Activated T-helper 17 cell treated with anti-CD3 and anti-CD28 coated beads, Interleukin-2, amount 50 U/mL, for 72 hours (primary cell): ENCODE measurements around the gene GNS. TPM values are rescaled to one million over a fixed set of nuclear protein-coding genes. Genes with fewer than 3 reads are reported as not detected.
"Not testable (repeated sequence)": the region's sequence is repeated elsewhere in the genome, so short reads cannot be mapped to it uniquely, and the experiment has no call there.

Source experiments
- ATAC-seq: fragments of 150-1000 bp; cut with Tn5 transposase; replicated peaks from 2 replicates; pipeline ENCODE4 v1.10.0; 2021; ENCODE audit warnings: mild to moderate bottlenecking, moderate library complexity
- H3K27ac Mint-ChIP-seq: one replicate; pipeline ENCODE4 v1.8.0; 2022; ENCODE audit warnings: mixed read lengths
- H3K27me3 Mint-ChIP-seq: one replicate; pipeline ENCODE4 v1.8.0; 2022; ENCODE audit warnings: mixed read lengths
- H3K36me3 Mint-ChIP-seq: one replicate; pipeline ENCODE4 v1.8.0; 2022; ENCODE audit warnings: low read depth, mild to moderate bottlenecking, mixed read lengths
- H3K4me1 Mint-ChIP-seq: one replicate; pipeline ENCODE4 v1.8.0; 2022; ENCODE audit warnings: mixed read lengths
- H3K4me3 Mint-ChIP-seq: one replicate; pipeline ENCODE4 v1.8.0; 2022; ENCODE audit warnings: mild to moderate bottlenecking, mixed read lengths
- H3K9me3 Mint-ChIP-seq: one replicate; pipeline ENCODE4 v1.8.0; 2022; ENCODE audit warnings: mixed read lengths
- total RNA-seq, 2 donors: library from RNA; stranded (reverse); gene quantifications; one replicate each; pipeline ENCODE4 v1.2.3, GENCODE V29; 2022

Gene GNS
- total RNA-seq, 2 donors from 2014 or later = 26.2 to 29.9 TPM

GRCh38 chr12:64790166-64790565 lies 31.0 kb upstream of the GNS start:
- no peak for ATAC-seq
- Mint-ChIP-seq H3K9me3 (no peaks in the 10 kb centered on the region), H3K27me3 (peaks cover 14% of the 10 kb centered on the region), H3K27ac (no peak overlapping the region), H3K4me1 (no peaks in the 10 kb centered on the region), H3K36me3 (no peaks in the 10 kb centered on the region), H3K4me3 (no peak overlapping the region)

DNA sequence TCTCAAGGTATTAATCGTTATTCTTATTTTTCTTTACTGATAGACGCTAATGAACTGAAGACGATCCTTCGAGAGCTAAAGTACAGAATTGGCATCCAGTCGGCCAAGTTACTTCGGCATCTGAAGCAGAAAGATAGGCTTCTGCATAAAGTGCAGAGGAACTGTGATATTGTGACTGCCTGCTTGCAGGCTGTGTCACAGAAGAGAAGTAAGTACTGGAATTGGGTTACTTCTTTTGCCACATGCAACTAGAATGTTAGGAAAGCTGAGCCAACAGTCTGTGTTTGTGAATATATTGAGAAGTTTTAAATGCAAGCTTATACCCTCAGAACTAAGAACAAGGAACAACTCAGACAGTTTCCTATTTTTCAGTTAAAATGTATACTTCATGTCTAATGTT lies 26.6 kb upstream of the GNS start:
- Mint-ChIP-seq H3K4me3 (no peak overlapping the region), H3K27me3 (peaks cover 35% of the 10 kb centered on the region), H3K36me3 (peaks cover 7% of the 10 kb centered on the region), H3K9me3 (no peaks in the 10 kb centered on the region), H3K4me1 (peaks cover 8% of the 10 kb centered on the region), H3K27ac (no peak overlapping the region)
- no peak for ATAC-seq

DNA sequence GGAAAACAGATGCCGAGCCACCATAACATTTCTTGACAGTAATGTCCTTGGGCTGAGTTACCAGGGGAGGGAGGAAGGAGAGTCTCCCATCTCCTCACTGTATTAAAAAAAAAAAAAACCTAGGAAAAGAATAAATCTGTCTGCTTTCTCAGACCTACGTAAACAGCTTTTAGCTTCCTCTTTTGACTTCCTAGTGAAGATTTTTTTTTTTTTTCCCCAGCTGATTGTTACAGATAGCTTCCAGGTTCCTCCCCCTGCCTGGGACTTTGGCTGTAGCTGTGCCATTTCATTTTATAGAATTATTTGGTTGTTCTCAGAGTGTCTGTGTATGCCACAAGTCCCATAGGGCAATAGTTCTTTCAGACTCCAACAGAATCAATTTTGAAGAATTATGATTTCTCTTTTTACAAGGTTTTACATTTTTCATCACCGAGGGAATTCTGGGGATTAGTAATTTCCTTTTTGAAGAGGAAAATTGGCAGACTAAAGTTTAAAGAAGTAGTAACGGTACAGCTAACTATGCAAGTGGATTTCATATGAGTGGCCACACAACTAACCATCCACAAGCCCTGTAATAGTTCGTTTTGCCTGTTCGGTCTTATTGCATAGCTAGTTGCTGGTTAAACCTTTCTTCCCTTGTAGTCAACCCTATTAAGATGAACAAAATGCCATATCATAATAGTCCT lies 23.1 kb upstream of the GNS start:
- Mint-ChIP-seq H3K4me1 (peaks cover 8% of the 10 kb centered on the region), H3K4me3 (peak overlapping the region; percentile 82), H3K36me3 (peaks cover 7% of the 10 kb centered on the region), H3K9me3 (no peaks in the 10 kb centered on the region), H3K27ac (no peak overlapping the region), H3K27me3 (peaks cover 52% of the 10 kb centered on the region)
- ATAC-seq = no peak

- no peaks in the 10 kb centered on the region for H3K9me3 Mint-ChIP-seq
- peak overlapping the region; percentile 82 for H3K4me3 Mint-ChIP-seq
- H3K4me1 Mint-ChIP-seq = peaks cover 8% of the 10 kb centered on the region
- H3K27me3 Mint-ChIP-seq = peaks cover 52% of the 10 kb centered on the region
- H3K36me3 Mint-ChIP-seq = peaks cover 7% of the 10 kb centered on the region
- H3K27ac Mint-ChIP-seq = no peak overlapping the region
- ATAC-seq = peak; percentile 29
These were observed 22.3 kb upstream of the GNS start for GRCh38 chr12:64781280-64782190.

- peak overlapping the region; percentile 82 for H3K4me3 Mint-ChIP-seq
- peaks cover 56% of the 10 kb centered on the region for H3K27me3 Mint-ChIP-seq
- peak; percentile 72 for ATAC-seq
- no peak overlapping the region for H3K27ac Mint-ChIP-seq
- peaks cover 8% of the 10 kb centered on the region for H3K4me1 Mint-ChIP-seq
- peaks cover 6% of the 10 kb centered on the region for H3K9me3 Mint-ChIP-seq
- H3K36me3 Mint-ChIP-seq = peaks cover 9% of the 10 kb centered on the region
These were observed 21.5 kb upstream of the GNS start for GRCh38 chr12:64780531-64781279.

DNA sequence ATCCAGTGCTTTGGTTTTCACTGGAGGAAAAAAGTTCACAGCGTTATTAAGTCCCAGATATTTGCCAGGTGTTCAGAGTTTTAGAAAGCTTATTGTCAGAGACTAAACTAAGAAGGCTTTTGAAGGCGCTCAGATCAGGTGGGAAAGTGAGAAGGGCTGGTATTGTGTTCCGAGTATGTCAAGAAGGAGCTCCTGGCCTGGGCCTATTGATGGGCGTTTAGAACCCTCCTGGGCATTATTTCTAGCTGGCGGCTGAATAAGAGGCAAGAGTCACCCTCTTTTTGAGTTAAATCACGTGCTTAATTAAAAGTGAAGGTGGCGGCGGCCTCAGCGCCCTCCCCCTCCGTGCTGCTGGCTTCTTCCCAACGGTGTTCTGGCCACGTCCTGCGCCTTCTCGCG lies 20.9 kb upstream of the GNS start:
- Mint-ChIP-seq H3K4me1 (peaks cover 8% of the 10 kb centered on the region), H3K4me3 (peak overlapping the region; percentile 68), H3K36me3 (peaks cover 15% of the 10 kb centered on the region), H3K9me3 (peaks cover 12% of the 10 kb centered on the region), H3K27me3 (peaks cover 58% of the 10 kb centered on the region), H3K27ac (no peak overlapping the region)
- ATAC-seq = no peak

DNA sequence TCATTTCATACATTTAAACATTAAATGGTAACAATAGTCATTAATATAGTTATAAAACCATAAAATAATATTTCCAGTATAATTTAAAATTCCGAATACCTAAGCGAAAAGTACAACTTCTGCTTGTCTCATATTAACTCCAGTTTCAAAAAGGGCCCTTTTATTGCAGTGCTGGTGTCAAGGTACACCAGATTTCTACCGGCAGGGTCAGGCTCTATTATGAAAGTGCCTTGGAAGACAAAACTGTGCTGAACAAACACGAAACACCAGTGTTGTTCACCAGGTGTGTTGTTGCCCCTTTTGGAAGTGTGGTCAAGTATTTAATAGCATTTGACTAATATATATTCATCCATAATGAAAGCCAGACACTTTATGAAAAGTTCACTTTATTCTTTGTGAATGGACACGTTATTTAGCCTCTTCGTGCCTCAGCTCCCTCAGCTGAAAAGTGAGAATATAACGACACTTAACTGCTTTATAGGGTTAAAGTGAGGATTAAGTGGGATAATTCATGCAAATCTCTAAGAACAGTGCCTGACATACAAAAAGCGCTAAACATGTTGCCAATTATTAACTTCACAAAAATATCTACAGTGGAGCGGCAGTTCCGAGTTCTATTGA lies 20.3 kb upstream of the GNS start:
- peak overlapping the region; percentile 68 for H3K4me3 Mint-ChIP-seq

GRCh38 chr12:64775147-64775736 lies 16.0 kb upstream of the GNS start:
- not testable (repeated sequence) for ATAC-seq, H3K27ac Mint-ChIP-seq, H3K4me3 Mint-ChIP-seq, H3K36me3 Mint-ChIP-seq, H3K4me1 Mint-ChIP-seq
- H3K27me3 Mint-ChIP-seq = peaks cover 40% of the 10 kb centered on the region
- peaks cover 25% of the 10 kb centered on the region for H3K9me3 Mint-ChIP-seq

More for the DNA sequence above, 20.3 kb upstream of the GNS start:
- H3K27ac Mint-ChIP-seq = no peak overlapping the region
- no peak for ATAC-seq
- peaks cover 15% of the 10 kb centered on the region for H3K36me3 Mint-ChIP-seq
- H3K9me3 Mint-ChIP-seq = peaks cover 13% of the 10 kb centered on the region
- peaks cover 58% of the 10 kb centered on the region for H3K27me3 Mint-ChIP-seq
- H3K4me1 Mint-ChIP-seq = peaks cover 8% of the 10 kb centered on the region

DNA sequence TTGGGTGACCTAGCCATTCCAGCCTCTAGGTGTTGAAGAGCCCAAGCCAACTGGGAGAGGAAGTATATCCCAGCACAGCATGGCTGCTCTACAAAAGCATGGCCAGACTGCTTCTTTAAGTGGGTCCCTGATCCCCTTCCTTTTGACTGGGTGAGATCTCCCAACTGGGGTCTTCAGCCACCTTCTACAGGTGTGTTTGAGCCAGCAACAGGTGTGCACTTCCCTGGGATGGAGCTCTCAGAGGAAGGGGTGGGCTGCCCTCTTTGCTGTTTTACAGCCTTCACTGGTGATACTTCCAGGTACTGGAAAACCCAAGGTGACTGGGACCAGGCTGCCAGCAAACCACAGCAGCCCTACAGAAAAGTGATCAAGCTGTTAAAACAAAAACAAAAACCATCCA lies 14.2 kb upstream of the GNS start:
- Mint-ChIP-seq H3K27ac (no peak overlapping the region), H3K4me3 (no peak overlapping the region), H3K27me3 (peaks cover 27% of the 10 kb centered on the region), H3K9me3 (peaks cover 25% of the 10 kb centered on the region), H3K4me1 (no peaks in the 10 kb centered on the region), H3K36me3 (peaks cover 8% of the 10 kb centered on the region)
- ATAC-seq = no peak

- ATAC-seq = no peak
- Mint-ChIP-seq H3K36me3 (no peaks in the 10 kb centered on the region), H3K4me1 (no peaks in the 10 kb centered on the region), H3K27ac (no peak overlapping the region), H3K9me3 (peaks cover 4% of the 10 kb centered on the region), H3K27me3 (peaks cover 5% of the 10 kb centered on the region), H3K4me3 (no peak overlapping the region)
These were observed 8.3 kb upstream of the GNS start for GRCh38 chr12:64767495-64767894.

- ATAC-seq = no peak
- H3K4me1 Mint-ChIP-seq = peaks cover 24% of the 10 kb centered on the region
These were observed 1.8 kb upstream of the GNS start for GRCh38 chr12:64760808-64761573.

DNA sequence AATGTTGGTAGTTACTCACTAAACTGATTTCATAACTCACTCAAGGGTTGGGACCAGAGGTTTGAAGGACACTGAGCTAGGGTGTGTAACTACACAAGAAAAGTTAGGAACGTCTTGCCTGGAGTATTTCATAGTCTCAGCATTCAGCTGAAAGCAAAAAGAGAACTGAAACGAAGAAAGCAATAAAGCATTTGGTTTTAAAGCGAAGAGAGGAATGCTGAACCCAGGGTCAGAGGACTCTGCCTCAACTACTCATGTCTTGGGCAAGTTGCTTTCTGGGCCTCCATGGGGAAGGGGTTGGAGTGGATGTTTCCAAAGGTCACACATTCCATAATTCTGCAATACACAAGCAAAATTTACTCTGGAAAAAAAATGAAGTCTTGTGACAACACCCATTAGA lies 1.4 kb downstream of the GNS start:
- no peaks in the 10 kb centered on the region for H3K27me3 Mint-ChIP-seq
- peak overlapping the region; percentile 15 for H3K27ac Mint-ChIP-seq
- H3K36me3 Mint-ChIP-seq = peaks cover 6% of the 10 kb centered on the region
- no peaks in the 10 kb centered on the region for H3K9me3 Mint-ChIP-seq
- peaks cover 44% of the 10 kb centered on the region for H3K4me1 Mint-ChIP-seq
- no peak for ATAC-seq
- H3K4me3 Mint-ChIP-seq = peak overlapping the region; percentile 89

More at GRCh38 chr12:64760808-64761573, 1.8 kb upstream of the GNS start:
- H3K27me3 Mint-ChIP-seq = no peaks in the 10 kb centered on the region
- no peaks in the 10 kb centered on the region for H3K9me3 Mint-ChIP-seq
- peaks cover 2% of the 10 kb centered on the region for H3K36me3 Mint-ChIP-seq
- no peak overlapping the region for H3K27ac Mint-ChIP-seq
- H3K4me3 Mint-ChIP-seq = no peak overlapping the region

GRCh38 chr12:64756376-64756775 lies 2.8 kb downstream of the GNS start:
- peak overlapping the region; percentile 41 for H3K27ac Mint-ChIP-seq
- no peaks in the 10 kb centered on the region for H3K9me3 Mint-ChIP-seq
- peak; percentile 25 for ATAC-seq
- H3K36me3 Mint-ChIP-seq = peaks cover 17% of the 10 kb centered on the region
- peaks cover 44% of the 10 kb centered on the region for H3K4me1 Mint-ChIP-seq
- no peaks in the 10 kb centered on the region for H3K27me3 Mint-ChIP-seq
- peak overlapping the region; percentile 12 for H3K4me3 Mint-ChIP-seq
